GM18502 (cell line): ENCODE data around the gene GLRX5.
A peak's percentile ranks its signal among the peaks of the same experiment; 100 is the strongest.

Experiments
- ATAC-seq: cut with Tn5 transposase; IDR thresholded peaks from one replicate; pipeline ENCODE4 v1.9.1; 2021; ENCODE audit warnings: mild to moderate bottlenecking; ENCODE audit not compliant: unreplicated experiment, poor library complexity

GLRX5 gene

GRCh38 chr14:95515596-95516552, 19.0 kb upstream of the GLRX5 start:
- ATAC-seq, result peak; percentile 84

DNA sequence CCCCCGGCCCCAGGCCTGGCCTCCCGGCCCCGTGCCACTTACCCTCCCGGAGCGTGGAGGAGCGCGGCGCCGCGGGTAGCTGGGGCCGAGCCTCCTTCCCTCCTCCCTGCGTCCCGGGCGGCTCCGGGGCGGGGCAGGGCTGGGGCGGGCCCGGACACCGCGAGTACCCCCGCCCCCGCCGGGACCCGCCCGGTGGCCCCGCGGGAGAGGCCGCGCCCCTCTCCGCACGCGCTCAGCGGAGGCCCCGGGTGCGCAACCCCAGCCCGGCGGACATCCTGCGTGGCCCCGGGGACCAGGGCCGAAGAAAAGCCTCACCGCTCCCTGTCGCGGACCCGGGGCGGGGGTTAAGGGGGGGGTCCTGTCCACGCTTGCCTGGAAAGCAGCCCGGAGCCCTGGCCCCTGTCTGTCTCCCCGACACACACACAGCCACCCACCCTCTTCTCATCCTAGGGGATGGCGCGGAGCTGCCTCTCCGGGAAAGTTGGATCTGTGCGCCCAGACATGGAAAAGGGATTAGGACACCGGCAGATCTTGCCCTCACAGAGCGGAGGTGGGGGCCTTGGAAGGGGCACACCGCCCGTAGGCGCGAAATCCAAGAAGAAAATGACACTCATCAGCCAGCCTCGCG, 18.2 kb upstream of the GLRX5 start, which contains the start of gene SYNE3:
TSS of gene SYNE3 (minus strand) at position 97 of the 628 bp plus-strand sequence. CDS start 40,829 bp downstream, outside the sequence.
- peak; percentile 50 for ATAC-seq

DNA sequence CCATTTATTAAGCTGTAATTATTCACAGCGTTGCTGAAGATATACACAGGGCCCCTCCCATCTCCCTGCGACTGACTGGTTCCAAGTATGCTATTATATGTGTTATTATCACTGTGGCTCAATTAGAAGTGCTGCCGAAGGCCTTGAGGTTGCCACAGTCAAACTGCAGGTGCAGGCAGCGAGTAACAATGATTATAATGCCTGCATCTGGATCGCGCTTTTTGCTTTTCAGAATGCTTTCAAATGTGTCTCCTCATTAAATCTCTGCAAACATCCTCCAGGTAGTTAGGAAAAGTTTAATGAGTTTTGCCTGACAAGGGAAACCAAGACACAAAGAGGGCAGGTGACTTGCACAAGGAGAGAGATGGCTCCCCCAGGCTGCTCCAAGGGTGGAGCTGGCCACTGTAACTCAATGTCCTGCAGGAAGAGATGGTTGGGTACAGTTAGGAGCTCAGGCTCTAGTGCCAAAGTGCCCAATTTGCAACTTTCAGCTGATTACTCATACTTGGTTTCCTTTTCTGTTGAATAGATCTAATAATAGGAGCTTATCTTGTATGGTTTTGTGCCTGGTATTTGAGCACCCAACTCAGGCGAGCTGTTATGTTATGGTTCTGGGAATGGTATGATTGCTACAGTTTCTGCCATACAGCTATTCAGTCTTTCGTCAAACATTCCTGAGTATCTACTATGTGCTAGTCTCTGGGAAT, 16.7 kb upstream of the GLRX5 start:
- ATAC-seq, result peak; percentile 21

DNA sequence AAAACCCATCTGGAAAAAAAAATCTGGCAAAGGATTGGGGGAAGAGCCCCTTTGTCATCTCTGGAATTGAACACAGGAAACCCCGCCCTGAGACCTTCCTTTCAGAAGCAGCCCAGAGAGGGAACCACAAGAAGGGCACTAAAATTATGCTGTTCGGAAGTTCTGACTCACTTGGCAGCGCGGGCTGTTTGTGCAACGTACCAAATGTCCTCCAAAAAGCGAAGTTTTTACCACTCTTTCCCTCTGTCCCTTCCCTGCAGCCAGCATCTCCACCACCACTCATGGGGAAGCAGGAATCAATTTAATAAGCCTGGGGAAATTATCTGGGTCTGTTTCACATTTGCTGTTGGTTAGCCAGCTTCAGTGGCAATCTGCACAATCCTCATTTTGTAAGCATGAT, 15.2 kb upstream of the GLRX5 start:
- no peak for ATAC-seq

DNA sequence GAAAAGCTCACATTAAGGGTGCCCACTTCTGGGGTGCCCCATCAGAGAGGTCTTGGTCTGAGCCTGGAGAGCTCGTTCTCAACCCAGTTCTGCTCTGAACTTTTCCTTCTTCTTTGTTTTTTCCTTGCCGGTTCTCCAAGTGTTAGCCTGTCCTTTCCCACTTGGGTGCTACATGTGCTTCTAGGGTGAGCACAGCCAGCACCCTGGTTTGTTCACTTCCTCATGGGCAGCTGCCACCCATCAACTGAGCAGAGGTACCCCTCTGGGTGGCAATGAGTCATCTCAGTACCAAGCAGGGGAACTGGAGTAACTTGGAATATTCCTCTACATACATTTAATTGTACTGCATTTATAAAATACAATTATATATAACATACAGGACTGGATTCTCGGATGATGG, 14.5 kb upstream of the GLRX5 start:
- ATAC-seq, result no peak

DNA sequence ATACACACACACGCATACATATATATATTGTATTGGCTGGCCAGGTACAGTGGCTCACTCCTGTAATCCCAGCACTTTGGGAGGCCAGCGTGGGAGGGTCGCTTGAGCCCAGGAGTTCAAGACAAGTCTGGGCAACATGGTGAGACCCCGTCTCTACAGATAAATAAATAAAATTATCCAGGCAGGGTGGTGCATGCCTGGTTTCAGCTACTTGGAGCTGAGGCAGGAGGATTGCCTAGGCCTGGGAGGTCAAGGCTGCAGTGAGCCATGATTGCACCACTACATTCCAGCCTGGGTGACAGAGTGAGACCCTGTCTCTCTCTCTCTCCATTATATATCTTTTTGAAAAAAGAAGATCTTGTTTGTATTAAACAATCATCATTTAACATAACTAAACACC, 13.8 kb upstream of the GLRX5 start:
- ATAC-seq, result no peak

GRCh38 chr14:95522116-95522515, 12.7 kb upstream of the GLRX5 start:
- ATAC-seq, result no peak

- ATAC-seq, result no peak
Measured at GRCh38 chr14:95522556-95522955, 12.3 kb upstream of the GLRX5 start.

- no peak for ATAC-seq
Measured at GRCh38 chr14:95523051-95523814, 11.6 kb upstream of the GLRX5 start.

DNA sequence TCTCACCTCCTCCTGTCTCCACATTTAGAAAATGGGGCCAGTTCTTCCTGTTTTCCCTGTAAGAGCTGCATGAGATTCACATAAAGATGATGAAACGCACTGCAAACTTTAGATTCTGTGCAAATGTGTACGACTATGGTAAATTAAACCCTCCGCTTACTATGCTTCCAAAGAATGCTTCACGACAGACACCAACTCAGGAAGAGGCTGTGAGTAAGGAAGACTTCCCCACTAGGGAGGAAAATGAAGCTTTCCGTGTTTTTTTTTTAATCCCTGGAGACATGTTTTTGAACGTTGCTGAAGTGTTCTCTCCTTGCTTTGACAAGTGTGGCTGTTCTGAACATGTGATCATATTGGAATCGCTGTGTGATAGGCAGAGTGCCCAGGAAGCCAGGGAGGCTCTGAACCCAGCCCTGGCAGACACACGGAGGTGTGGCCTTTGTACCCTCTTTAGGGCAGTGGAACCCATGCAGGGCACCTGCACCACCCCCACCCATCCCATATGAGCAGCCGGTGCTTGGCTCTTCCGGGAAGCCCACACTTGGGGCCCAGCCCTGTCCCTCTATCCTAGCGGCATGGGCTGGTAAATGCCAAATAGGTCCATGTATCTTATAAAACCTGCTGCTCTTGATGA, 10.9 kb upstream of the GLRX5 start:
- no peak for ATAC-seq

- ATAC-seq, result no peak
Measured at GRCh38 chr14:95524706-95525512, 9.9 kb upstream of the GLRX5 start.

DNA sequence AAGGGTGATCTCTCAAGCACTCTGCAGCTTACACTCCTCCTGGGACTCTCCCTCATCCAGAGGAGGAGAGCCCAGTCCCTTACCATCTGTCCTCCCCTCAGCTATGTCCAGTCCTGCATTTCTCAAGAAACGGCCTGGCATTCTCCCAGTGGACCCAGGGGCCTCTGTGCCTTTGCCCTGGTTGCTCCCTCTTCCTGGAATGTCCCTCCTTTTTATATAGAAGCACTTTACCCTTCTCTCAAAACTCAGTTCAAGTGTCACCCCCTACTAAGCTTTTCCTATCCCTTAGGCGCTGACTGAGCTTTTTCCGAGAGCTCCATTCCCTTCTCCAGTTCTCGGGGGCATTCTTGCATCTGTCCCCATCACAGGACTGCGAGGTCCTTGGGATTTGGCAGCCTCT, 8.9 kb upstream of the GLRX5 start:
- no peak for ATAC-seq

DNA sequence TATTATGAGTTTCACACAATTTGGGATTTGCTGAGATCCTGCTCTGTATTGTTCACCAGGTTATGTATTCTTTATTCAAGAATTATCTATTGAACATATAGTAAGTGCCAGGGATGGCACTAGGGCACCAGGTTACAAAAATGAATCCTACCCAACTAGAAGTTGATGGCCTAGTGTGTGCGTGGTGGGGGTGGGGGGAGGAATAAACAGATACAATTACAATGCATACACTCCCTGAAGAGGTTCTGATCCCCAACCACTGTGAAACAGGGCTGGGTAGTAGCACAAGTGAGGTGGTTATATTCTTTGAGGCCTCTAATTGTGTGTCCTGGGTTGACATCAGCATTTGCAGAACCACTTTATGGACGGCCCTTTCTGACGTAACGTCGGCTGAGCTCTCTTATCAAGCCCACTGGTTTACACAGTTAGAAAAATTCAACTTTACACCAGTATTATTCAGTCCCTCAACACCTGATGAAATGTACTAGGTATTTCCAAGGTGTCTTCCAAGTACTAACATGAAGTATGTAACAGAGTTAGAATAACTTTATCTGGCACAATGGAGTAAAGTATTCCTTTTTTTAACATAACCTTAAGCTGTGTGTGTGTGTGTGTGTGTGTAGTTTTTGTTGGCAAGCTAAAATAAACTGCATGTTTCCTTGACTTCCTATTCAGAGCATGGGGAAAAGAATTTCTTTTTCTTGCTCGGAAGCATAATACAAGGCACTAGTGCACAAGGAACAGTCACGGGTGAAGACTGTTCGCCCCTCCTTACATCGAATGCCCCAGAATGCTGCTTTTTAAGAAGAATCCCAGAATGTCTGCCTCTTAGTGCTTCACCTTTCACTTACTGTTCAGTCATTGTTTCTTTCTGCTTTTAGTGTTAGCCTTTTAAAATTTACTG, 8.1 kb upstream of the GLRX5 start:
- no peak for ATAC-seq

DNA sequence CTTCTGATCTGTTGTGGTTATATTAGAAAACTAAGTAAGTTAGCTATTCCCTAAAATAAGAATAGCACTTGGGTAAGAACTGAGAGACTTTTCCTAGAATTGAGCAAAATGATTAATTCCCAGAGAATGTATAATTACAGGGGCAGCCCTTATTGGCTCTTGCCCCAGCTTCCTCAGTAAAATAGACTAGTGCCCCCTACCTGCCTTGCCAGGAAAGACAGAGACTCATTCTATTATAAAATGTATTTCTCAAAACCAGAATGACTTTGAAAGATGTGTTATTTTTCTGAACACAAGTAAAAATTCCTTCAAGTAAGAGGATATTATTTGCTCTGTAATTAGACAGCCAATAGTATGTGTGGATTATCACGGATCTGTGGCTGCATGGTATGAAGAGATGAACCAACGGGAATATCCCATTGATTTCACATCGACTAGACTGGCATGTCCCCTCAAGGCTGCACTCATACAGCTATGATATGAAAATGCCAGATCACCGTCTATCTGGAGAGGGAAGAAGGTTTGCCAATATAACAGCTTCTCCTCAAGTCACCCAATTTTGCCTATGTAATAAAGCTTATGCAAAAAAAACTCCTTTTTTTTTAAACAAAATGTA, 7.4 kb upstream of the GLRX5 start:
- ATAC-seq, result peak; percentile 47

DNA sequence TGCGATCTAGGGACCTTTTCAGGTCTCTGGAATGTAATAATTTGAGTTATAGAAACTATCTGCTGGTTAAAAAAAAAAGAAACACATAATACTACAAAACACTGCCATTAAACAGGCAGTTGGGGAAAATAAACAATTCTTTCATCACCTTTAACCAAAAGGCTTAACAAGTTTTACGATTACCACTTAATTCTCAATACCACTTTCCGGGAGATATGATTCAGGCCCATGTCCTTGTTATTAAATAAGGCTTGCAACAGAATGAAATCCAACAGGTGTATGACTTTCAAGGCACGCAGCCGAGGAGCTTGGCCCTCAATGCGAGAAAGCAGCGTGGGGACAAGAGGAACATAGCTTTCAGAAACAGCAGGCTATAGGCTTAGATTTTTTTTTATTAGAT, 5.6 kb upstream of the GLRX5 start:
- no peak for ATAC-seq

- ATAC-seq, result no peak
Measured at GRCh38 chr14:95530473-95531276, 4.2 kb upstream of the GLRX5 start.

DNA sequence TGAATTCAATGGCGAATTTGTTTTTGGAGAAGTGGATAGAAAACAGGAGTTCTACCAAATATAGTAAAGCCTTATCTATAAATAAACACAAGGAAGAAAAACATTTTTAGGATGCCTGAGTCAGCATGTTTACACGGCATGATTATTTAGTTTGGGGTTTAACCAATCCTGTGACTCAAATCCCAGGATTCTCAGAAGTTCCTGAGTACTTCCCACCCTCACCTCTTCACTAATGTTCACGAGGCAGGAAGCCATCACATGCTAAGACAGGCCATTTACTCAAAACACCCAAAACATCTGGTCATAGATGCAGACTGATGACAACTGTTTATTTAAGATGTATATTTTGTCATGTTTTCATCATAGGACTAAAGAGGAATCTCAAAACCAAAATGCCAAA, 3.4 kb upstream of the GLRX5 start:
- no peak for ATAC-seq
